ENCODE data around the gene TBC1D19. TPM values are rescaled to one million over a fixed set of nuclear protein-coding genes. Genes with fewer than 3 reads are reported as not detected.
"Not testable (repeated sequence)": the region's sequence is repeated elsewhere in the genome, so short reads cannot be mapped to it uniquely, and the experiment has no call there.

Gene TBC1D19, protein sequence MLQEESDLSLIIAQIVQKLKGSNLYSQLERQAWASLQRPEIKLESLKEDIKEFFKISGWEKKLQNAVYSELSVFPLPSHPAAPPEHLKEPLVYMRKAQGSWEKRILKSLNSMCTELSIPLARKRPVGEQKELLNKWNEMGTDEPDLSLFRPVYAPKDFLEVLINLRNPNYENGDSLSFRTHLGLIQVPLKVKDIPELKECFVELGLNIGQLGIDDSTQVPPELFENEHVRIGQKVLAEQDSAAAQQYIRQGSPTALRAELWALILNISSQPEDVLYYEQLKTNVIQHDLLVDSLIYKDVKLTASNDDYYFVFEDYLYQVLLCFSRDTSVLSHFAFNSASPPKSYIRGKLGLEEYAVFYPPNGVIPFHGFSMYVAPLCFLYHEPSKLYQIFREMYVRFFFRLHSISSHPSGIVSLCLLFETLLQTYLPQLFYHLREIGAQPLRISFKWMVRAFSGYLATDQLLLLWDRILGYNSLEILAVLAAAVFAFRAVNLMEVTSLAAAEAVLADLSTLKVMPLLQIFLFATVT
- 1 to 10 TPM; 3.4 to 4.0 TPM for total RNA-seq

DNA sequence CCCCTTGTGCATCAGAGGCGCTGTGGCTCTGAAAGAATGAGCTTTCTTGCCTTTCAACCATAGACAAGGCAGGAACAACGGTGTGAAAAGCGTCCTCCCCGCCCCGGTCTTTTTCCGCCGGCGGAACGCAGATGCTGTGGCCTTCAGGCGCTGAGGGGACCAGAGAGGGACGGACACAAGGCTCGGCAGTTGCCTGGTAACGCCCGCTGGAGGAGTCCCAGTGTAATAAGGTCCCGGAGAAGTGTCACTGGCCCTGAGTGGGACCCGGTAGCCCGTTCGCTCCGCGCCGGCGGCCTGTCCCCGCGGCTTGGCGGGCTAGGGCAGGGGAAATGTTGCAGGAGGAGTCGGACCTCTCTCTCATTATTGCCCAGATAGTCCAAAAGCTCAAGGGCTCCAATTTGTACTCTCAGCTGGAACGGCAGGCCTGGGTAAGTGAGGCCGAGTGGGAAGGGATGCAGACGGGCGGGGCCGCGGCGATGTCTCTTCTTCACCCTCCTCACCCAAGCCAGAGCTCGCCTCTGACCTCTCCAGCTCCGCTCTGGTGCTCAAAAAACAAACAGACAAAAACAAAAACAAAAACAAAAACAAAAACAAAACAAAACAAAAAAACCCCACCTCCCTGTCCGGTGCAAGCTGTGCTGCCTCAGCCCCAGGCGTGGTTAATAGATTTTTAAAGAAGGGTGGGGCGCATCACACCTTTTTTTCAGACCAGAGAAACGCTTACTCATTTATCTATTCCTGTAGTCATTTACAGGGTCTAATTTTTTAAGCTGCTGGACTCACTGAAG is at the start of gene TBC1D19:
TSS of gene TBC1D19 (plus strand) at position 220 of the 788 bp plus-strand sequence. CDS start at position 330, 110 bp downstream.
- peak within 1 kb of the TSS; percentile 97 for H3K4me3 Mint-ChIP-seq
- H3K27ac Mint-ChIP-seq: peak within 1 kb of the TSS; percentile 96
- no peaks in the 10 kb centered on the region for H3K36me3 Mint-ChIP-seq (ENCODE audit: low read depth)
- H3K4me1 Mint-ChIP-seq: peaks cover 7% of the 10 kb centered on the region
- H3K9me3 Mint-ChIP-seq: no peaks in the 10 kb centered on the region
- H3K27me3 Mint-ChIP-seq: peaks cover 3% of the 10 kb centered on the region
- peak; percentile 97 for ATAC-seq (replicated peaks)

DNA sequence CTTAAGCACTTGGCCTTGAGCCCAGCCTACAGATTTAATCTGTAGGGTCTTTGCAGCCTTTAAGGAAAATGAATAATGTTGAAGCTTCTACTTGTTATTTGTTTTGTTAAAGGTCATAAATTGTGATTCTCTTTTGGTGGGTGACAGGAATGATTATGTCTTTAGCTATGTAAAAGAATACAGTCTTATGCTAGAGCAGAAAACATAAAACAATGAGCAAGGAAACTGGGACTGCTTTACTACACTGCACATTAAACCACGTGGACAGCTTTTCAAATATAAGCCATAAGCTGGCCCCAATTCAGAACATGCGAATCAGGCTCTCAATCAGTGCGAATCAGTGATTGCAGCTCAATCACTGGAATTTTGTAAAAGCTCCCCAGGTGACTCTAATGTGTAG is 40.9 kb upstream of the TBC1D19 start:
- H3K9me3 Mint-ChIP-seq: peaks cover 13% of the 10 kb centered on the region
- ATAC-seq (replicated peaks): no peak
- H3K36me3 Mint-ChIP-seq (ENCODE audit: low read depth): no peaks in the 10 kb centered on the region
- H3K27ac Mint-ChIP-seq: no peak overlapping the region
- H3K27me3 Mint-ChIP-seq: no peaks in the 10 kb centered on the region
- no peaks in the 10 kb centered on the region for H3K4me1 Mint-ChIP-seq
- H3K4me3 Mint-ChIP-seq: no peak overlapping the region

DNA sequence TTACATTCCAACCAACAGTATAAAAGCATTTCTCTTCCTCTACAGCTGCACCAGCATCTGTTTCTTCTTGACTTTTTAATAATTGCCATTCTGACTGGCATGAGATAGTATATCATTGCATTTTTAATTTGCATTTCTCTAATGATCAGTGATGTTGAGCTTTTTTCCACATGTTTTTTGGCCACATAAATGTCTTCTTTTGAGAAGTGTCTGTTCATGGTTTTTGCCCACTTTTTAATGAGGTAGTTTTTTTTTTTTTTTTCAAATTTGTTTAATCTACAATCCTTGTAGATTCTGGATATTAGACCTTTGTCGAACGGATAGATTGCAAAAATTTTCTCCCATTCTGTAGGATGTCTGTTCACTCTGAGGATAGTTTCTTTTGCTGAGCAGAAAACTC is 39.5 kb upstream of the TBC1D19 start:
- Mint-ChIP-seq H3K4me1 (no peaks in the 10 kb centered on the region), H3K27me3 (no peaks in the 10 kb centered on the region), H3K9me3 (peaks cover 13% of the 10 kb centered on the region), H3K4me3 (no peak overlapping the region), H3K27ac (no peak overlapping the region), H3K36me3 (ENCODE audit: low read depth) (no peaks in the 10 kb centered on the region)
- no peak for ATAC-seq (replicated peaks)

GRCh38 chr4:26548379-26548778 is 35.5 kb upstream of the TBC1D19 start:
- H3K27ac Mint-ChIP-seq; H3K4me3 Mint-ChIP-seq; ATAC-seq (replicated peaks); H3K4me1 Mint-ChIP-seq; H3K36me3 Mint-ChIP-seq (ENCODE audit: low read depth); H3K27me3 Mint-ChIP-seq: not testable (repeated sequence)
- H3K9me3 Mint-ChIP-seq: peaks cover 20% of the 10 kb centered on the region

DNA sequence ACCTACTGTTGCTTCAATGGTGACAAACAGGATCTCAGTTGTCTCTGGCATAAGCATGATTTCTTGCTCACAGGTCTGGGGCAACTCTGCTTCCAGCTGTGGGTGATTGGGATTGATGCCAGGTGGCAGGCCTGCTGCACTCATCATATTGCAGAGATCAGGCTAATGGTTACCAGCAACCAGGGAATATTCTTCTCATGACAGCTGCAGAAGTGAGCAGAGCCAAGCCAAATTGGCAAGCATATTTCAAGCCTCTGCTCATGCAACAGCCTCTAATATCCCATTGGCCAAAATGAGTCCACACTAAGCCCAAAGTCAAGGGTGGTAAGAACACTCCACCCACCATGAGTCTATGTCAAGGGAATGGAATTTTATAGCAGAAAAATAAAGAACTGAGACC is 26.7 kb upstream of the TBC1D19 start:
- H3K36me3 Mint-ChIP-seq (ENCODE audit: low read depth): no peaks in the 10 kb centered on the region
- H3K9me3 Mint-ChIP-seq: peaks cover 14% of the 10 kb centered on the region
- H3K27ac Mint-ChIP-seq: no peak overlapping the region
- no peak for ATAC-seq (replicated peaks)
- H3K27me3 Mint-ChIP-seq: peaks cover 26% of the 10 kb centered on the region
- no peaks in the 10 kb centered on the region for H3K4me1 Mint-ChIP-seq
- no peak overlapping the region for H3K4me3 Mint-ChIP-seq

DNA sequence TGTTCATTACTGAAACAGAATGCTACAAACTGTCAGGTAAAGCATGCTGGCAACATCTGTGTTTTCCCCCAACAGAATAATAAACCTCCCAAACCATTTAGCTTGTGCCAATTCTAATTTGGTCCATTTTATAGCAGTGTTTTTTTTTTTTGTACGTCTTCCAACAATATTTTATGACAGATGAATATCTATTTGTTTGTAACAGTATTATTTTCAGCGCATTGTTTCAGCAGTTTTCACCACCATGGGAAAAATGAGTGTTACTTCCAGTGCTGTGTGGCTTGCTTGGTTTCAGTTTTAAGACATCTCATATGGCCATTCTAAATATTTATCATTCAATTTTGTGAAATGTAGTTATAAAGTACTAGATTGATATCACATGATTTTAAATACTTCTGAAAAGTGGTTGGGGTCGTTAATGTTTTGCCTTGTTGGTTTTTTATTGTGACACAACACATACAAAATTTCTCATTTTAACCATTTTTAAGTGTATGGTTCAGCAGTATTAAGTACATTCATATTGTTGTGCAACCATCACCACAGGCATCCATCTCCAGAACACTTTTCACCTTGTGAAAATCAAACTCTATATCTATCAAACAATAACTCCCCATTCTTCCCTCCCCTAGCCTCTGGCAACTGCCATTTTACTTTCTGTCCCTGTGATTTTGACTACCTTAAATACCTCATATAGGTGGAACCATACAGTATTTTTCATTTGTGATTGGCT is 25.6 kb upstream of the TBC1D19 start:
- no peak for ATAC-seq (replicated peaks)
- Mint-ChIP-seq H3K4me3 (no peak overlapping the region), H3K36me3 (ENCODE audit: low read depth) (no peaks in the 10 kb centered on the region), H3K27me3 (peaks cover 26% of the 10 kb centered on the region), H3K27ac (no peak overlapping the region), H3K9me3 (peaks cover 9% of the 10 kb centered on the region), H3K4me1 (no peaks in the 10 kb centered on the region)

- peaks cover 24% of the 10 kb centered on the region for H3K27me3 Mint-ChIP-seq
- H3K27ac Mint-ChIP-seq: no peak overlapping the region
- peaks cover 6% of the 10 kb centered on the region for H3K4me1 Mint-ChIP-seq
- ATAC-seq (replicated peaks): peak; percentile 24
- peak overlapping the region; percentile 15 for H3K4me3 Mint-ChIP-seq
- H3K9me3 Mint-ChIP-seq: no peaks in the 10 kb centered on the region
- no peaks in the 10 kb centered on the region for H3K36me3 Mint-ChIP-seq (ENCODE audit: low read depth)
Observed at GRCh38 chr4:26566133-26566532, 17.8 kb upstream of the TBC1D19 start.

GRCh38 chr4:26568446-26568994 is 15.4 kb upstream of the TBC1D19 start:
- no peaks in the 10 kb centered on the region for H3K9me3 Mint-ChIP-seq
- peaks cover 15% of the 10 kb centered on the region for H3K27me3 Mint-ChIP-seq
- peaks cover 6% of the 10 kb centered on the region for H3K4me1 Mint-ChIP-seq
- H3K4me3 Mint-ChIP-seq: peak overlapping the region; percentile 15
- peak; percentile 64 for ATAC-seq (replicated peaks)
- H3K27ac Mint-ChIP-seq: no peak overlapping the region
- no peaks in the 10 kb centered on the region for H3K36me3 Mint-ChIP-seq (ENCODE audit: low read depth)

GRCh38 chr4:26570596-26570995 is 13.3 kb upstream of the TBC1D19 start:
- Mint-ChIP-seq H3K9me3 (no peaks in the 10 kb centered on the region), H3K4me1 (peaks cover 6% of the 10 kb centered on the region), H3K36me3 (ENCODE audit: low read depth) (no peaks in the 10 kb centered on the region), H3K27ac (no peak overlapping the region), H3K4me3 (no peak overlapping the region), H3K27me3 (peaks cover 9% of the 10 kb centered on the region)
- no peak for ATAC-seq (replicated peaks)

- H3K4me3 Mint-ChIP-seq: no peak overlapping the region
- H3K36me3 Mint-ChIP-seq (ENCODE audit: low read depth): no peaks in the 10 kb centered on the region
- ATAC-seq (replicated peaks): no peak
- no peaks in the 10 kb centered on the region for H3K4me1 Mint-ChIP-seq
- no peak overlapping the region for H3K27ac Mint-ChIP-seq
- no peaks in the 10 kb centered on the region for H3K9me3 Mint-ChIP-seq
- peaks cover 19% of the 10 kb centered on the region for H3K27me3 Mint-ChIP-seq
Observed at GRCh38 chr4:26573389-26573794, 10.5 kb upstream of the TBC1D19 start.

GRCh38 chr4:26574563-26574962 is 9.3 kb upstream of the TBC1D19 start:
- Mint-ChIP-seq H3K36me3 (ENCODE audit: low read depth) (no peaks in the 10 kb centered on the region), H3K4me3 (no peak overlapping the region), H3K4me1 (no peaks in the 10 kb centered on the region), H3K27ac (no peak overlapping the region), H3K9me3 (no peaks in the 10 kb centered on the region), H3K27me3 (peaks cover 20% of the 10 kb centered on the region)
- no peak for ATAC-seq (replicated peaks)

DNA sequence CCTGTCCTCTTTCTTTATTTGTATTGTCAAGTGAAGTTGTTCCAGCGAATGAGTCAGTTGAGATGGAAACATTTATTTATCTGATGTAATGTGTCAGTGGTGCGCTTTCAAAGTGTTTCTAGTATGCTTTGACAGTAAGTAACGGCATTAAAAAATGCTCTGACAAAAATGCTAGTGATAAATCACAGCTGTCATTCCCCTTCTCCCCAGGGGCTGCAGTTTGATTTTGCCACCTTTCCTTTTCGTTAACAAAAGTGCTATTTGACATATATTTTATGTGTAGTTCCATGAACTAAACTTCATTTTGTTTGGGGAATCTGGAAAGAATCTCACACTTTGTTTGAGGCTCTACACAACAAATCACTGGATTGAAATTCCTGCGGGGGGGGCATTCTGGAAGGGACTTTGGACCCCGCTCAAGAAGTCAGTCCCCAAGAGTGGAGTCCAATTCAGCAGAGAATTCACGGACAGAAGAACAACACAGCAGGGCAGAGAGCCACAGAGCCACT is 7.6 kb upstream of the TBC1D19 start:
- Mint-ChIP-seq H3K27ac (no peak overlapping the region), H3K4me3 (no peak overlapping the region)
- no peak for ATAC-seq (replicated peaks)

DNA sequence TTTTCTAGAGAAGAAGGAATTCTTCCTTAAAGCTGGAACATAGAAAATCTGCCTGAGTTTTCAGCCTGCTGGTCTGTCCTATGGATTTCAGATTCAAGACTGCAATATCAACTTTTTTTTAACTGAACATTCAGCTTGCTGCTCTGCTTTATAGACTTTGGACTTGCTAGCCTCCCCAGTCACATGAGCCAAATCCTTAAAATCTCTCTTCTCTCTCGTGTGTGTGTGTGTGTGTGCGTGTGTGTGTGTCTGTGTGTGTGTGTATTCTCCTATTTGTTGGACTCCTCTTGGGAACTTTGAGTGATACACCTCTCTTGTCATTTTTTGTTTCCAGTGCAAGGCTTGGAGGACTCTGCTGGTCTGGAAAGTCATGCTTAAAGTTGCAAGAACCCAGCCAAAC is 6.8 kb upstream of the TBC1D19 start:
- Mint-ChIP-seq H3K27me3 (peaks cover 23% of the 10 kb centered on the region), H3K4me1 (no peaks in the 10 kb centered on the region), H3K4me3 (no peak overlapping the region), H3K27ac (no peak overlapping the region), H3K36me3 (ENCODE audit: low read depth) (no peaks in the 10 kb centered on the region), H3K9me3 (no peaks in the 10 kb centered on the region)
- ATAC-seq (replicated peaks): no peak

More for the DNA sequence above, 7.6 kb upstream of the TBC1D19 start:
- no peaks in the 10 kb centered on the region for H3K4me1 Mint-ChIP-seq
- no peaks in the 10 kb centered on the region for H3K9me3 Mint-ChIP-seq
- H3K27me3 Mint-ChIP-seq: peaks cover 23% of the 10 kb centered on the region
- no peaks in the 10 kb centered on the region for H3K36me3 Mint-ChIP-seq (ENCODE audit: low read depth)

- Mint-ChIP-seq H3K9me3 (no peaks in the 10 kb centered on the region), H3K27ac (no peak overlapping the region), H3K4me3 (no peak overlapping the region), H3K27me3 (peaks cover 20% of the 10 kb centered on the region), H3K36me3 (ENCODE audit: low read depth) (no peaks in the 10 kb centered on the region), H3K4me1 (no peaks in the 10 kb centered on the region)
- no peak for ATAC-seq (replicated peaks)
Observed at GRCh38 chr4:26579169-26579568, 4.7 kb upstream of the TBC1D19 start.
